ENCODE measurements around the gene STOM.

STOM gene

GRCh38 chr9:121322737-121323448, 47.2 kb downstream of the STOM start:
- Histone ChIP-seq H4K20me1 (ENCODE audit: insufficient read depth) (no peaks in the 10 kb centered on the region), H3K79me2 (ENCODE audit: insufficient read depth, low read depth) (no peaks in the 10 kb centered on the region), H3K9ac (no peak overlapping the region), H3K36me3 (ENCODE audit: insufficient read depth) (no peaks in the 10 kb centered on the region), H3K27ac (no peak overlapping the region), H2AFZ (ENCODE audit: low read depth) (no peak overlapping the region), H3K27me3 (ENCODE audit: insufficient read depth, low read depth) (no peaks in the 10 kb centered on the region), H3K4me2 (no peak overlapping the region), H3K4me1 (ENCODE audit: low read depth, poor library complexity, severe bottlenecking) (no peaks in the 10 kb centered on the region), H3K4me3 (IDR thresholded peaks at IDR 0.05; ENCODE audit: insufficient read depth, low read depth, low read length) (no peak overlapping the region)
- no peak for TF ChIP-seq CTCF (conservative IDR thresholded peaks at IDR 0.05; ENCODE audit: low read depth, low read length)

GRCh38 chr9:121322037-121322736, 47.9 kb downstream of the STOM start:
- Histone ChIP-seq H3K79me2 (ENCODE audit: insufficient read depth, low read depth) (no peaks in the 10 kb centered on the region), H4K20me1 (ENCODE audit: insufficient read depth) (no peaks in the 10 kb centered on the region), H2AFZ (ENCODE audit: low read depth) (no peak overlapping the region), H3K27me3 (ENCODE audit: insufficient read depth, low read depth) (no peaks in the 10 kb centered on the region), H3K27ac (no peak overlapping the region), H3K9ac (no peak overlapping the region), H3K4me3 (IDR thresholded peaks at IDR 0.05; ENCODE audit: insufficient read depth, low read depth, low read length) (no peak overlapping the region), H3K36me3 (ENCODE audit: insufficient read depth) (no peaks in the 10 kb centered on the region), H3K4me1 (ENCODE audit: low read depth, poor library complexity, severe bottlenecking) (no peaks in the 10 kb centered on the region), H3K4me2 (no peak overlapping the region)
- TF ChIP-seq CTCF (conservative IDR thresholded peaks at IDR 0.05; ENCODE audit: low read depth, low read length), result no peak

GRCh38 chr9:121321016-121321503, 49.0 kb downstream of the STOM start:
- H3K4me3 ChIP-seq (IDR thresholded peaks at IDR 0.05; ENCODE audit: insufficient read depth, low read depth, low read length), result no peak overlapping the region
- H4K20me1 ChIP-seq (ENCODE audit: insufficient read depth), result no peaks in the 10 kb centered on the region
- H3K4me1 ChIP-seq (ENCODE audit: low read depth, poor library complexity, severe bottlenecking), result no peaks in the 10 kb centered on the region
- H3K79me2 ChIP-seq (ENCODE audit: insufficient read depth, low read depth), result no peaks in the 10 kb centered on the region
- no peak overlapping the region for H3K27ac ChIP-seq
- no peak overlapping the region for H3K9ac ChIP-seq
- no peak overlapping the region for H2AFZ ChIP-seq (ENCODE audit: low read depth)
- no peaks in the 10 kb centered on the region for H3K27me3 ChIP-seq (ENCODE audit: insufficient read depth, low read depth)
- H3K4me2 ChIP-seq, result no peak overlapping the region
- TF ChIP-seq CTCF (conservative IDR thresholded peaks at IDR 0.05; ENCODE audit: low read depth, low read length), result no peak
- H3K36me3 ChIP-seq (ENCODE audit: insufficient read depth), result no peaks in the 10 kb centered on the region

- no peak overlapping the region for H3K27ac ChIP-seq
Observed at GRCh38 chr9:121319383-121319780, 50.7 kb downstream of the STOM start.

More at GRCh38 chr9:121319383-121319780, 50.7 kb downstream of the STOM start:
- Histone ChIP-seq H4K20me1 (ENCODE audit: insufficient read depth) (no peaks in the 10 kb centered on the region), H3K36me3 (ENCODE audit: insufficient read depth) (no peaks in the 10 kb centered on the region), H3K27me3 (ENCODE audit: insufficient read depth, low read depth) (no peaks in the 10 kb centered on the region), H3K4me3 (IDR thresholded peaks at IDR 0.05; ENCODE audit: insufficient read depth, low read depth, low read length) (no peak overlapping the region), H3K4me2 (no peak overlapping the region), H2AFZ (ENCODE audit: low read depth) (no peak overlapping the region), H3K9ac (no peak overlapping the region), H3K4me1 (ENCODE audit: low read depth, poor library complexity, severe bottlenecking) (no peaks in the 10 kb centered on the region), H3K79me2 (ENCODE audit: insufficient read depth, low read depth) (no peaks in the 10 kb centered on the region)
- no peak for TF ChIP-seq CTCF (conservative IDR thresholded peaks at IDR 0.05; ENCODE audit: low read depth, low read length)

Measured in KMS-11 (cell line).